OCI-LY3 (cell line): ENCODE data around the gene PXDN.

ENCODE experiments used
- EZH2phosphoT487 ChIP-seq: fragments of 200-600 bp; shearing (Covaris generic); IDR thresholded peaks from 2 replicates; pipeline ENCODE4 v1.6.1; 2018; ENCODE audit warnings: antibody characterized with exemption, mixed run types, low read depth
- TF ChIP-seq, protein P1 (sequence below): fragments of 200-600, 300-600 bp; sonication (generic); IDR thresholded peaks from 2 replicates; pipeline ENCODE4 v1.5.1; 2014; ENCODE audit warnings: antibody characterized with exemption, low read length, low read depth

DNA sequence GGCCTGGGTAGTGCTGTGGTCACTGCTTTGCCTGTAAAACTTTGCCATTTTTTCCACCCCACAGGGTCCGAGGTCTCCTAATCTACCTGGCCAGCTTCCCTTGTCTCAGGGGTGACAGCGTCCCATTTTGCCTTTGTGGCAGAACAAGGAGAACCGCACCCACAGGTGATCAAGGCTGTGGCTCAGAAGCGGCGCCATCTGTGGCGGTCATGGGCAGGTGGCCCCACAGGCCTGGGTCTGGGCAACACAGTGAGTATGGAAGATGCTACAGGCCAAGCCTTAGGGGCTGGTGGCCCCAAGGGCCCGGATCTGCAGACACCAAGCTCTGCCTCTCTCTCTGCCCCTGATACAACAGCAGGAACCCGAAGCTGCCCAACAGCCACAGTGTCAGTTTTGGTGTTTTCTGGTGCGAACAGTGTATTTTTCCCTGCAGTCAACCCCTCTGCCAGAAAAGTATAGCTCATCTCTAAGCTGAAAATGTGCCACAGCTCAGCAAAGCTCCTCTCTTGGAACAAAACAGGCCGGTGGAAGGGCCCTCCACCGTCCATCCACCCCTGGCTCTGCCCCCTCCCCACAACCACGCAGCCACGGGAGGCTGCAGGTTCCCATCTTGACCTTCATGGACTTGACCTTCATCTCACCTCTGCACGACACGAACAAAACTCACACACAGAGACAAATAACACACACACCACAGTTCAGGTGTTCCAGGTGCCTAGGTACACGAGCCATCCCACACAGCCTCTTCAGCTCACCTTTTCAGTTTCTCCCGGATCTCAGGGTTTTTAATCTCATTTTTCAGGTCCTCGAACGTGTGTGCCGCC is 96.7 kb downstream of the PXDN start:
- TF ChIP-seq EZH2phosphoT487, result no peak
- TF ChIP-seq, protein P1, sequence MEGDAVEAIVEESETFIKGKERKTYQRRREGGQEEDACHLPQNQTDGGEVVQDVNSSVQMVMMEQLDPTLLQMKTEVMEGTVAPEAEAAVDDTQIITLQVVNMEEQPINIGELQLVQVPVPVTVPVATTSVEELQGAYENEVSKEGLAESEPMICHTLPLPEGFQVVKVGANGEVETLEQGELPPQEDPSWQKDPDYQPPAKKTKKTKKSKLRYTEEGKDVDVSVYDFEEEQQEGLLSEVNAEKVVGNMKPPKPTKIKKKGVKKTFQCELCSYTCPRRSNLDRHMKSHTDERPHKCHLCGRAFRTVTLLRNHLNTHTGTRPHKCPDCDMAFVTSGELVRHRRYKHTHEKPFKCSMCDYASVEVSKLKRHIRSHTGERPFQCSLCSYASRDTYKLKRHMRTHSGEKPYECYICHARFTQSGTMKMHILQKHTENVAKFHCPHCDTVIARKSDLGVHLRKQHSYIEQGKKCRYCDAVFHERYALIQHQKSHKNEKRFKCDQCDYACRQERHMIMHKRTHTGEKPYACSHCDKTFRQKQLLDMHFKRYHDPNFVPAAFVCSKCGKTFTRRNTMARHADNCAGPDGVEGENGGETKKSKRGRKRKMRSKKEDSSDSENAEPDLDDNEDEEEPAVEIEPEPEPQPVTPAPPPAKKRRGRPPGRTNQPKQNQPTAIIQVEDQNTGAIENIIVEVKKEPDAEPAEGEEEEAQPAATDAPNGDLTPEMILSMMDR, result no peak
